HG03378 (cell line): ENCODE measurements around the gene MAPK8IP1.

Experiments used
- ATAC-seq: cut with Tn5 transposase; IDR thresholded peaks from one replicate; pipeline ENCODE4 v1.9.1; 2021; ENCODE audit warnings: mild to moderate bottlenecking, moderate library complexity; ENCODE audit not compliant: unreplicated experiment

MAPK8IP1 gene

DNA sequence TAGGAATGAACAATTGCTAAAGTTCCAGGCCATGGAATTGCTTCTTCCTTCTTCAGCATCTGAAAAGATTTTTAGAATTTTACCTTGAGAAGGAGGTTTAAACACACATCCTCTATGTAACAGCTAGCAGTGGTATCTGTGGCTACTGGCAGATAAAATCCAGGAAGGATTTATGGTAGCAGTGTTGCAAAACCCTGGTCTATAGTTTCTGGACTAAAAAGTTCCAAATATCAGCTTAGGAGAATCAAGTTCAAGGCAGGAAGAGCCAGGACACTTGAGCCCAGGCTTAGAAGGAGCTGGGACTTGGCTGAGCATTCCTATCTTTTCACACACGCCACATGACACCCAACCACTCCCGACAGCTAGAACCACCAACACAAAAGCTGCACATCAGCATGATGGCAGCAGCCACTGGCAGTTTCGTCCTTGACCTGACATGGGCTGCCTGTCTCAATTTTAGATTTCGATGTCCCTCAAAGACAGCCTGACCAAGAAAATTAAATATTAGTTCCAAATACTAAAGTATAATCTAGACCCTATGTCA is 51.1 kb downstream of the MAPK8IP1 start:
- no peak for ATAC-seq

DNA sequence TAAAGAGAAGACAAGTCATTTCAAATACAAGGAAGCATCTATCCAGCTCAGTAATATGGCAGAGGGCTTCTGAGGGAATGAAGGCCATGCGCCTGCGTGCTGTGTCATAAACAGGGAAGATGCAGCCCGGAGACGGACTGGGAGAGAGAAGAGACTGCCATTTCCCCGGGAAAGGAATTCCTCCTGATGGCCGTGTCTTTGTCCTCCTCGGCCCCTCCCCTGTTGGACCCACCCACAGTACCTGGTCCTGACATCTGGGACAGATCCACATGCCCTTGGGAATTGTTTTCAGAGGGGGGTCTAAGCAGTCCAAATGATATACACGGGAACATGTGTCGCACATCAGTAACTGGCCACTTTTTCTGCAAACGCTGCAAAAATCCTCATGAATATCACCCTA is 52.5 kb downstream of the MAPK8IP1 start:
- ATAC-seq: no peak

DNA sequence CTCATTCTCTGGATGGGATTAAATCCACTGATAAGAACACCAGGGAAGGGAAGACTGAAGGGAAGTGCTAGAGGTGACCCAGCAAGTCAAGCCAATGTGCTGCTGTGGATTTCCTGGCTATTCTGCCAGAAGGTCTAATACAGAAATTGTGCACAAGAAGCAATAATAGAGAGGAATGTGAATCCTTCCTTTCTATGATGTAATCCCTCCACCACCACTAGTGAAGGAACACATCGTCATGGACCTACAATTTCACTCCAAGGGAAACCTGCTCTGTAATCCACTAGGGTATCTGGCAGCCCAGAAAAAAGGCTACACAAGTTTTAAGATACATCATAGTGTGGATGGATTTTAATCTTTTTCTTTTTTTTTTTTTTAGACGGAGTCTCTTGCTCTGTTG is 54.4 kb downstream of the MAPK8IP1 start:
- ATAC-seq: no peak

DNA sequence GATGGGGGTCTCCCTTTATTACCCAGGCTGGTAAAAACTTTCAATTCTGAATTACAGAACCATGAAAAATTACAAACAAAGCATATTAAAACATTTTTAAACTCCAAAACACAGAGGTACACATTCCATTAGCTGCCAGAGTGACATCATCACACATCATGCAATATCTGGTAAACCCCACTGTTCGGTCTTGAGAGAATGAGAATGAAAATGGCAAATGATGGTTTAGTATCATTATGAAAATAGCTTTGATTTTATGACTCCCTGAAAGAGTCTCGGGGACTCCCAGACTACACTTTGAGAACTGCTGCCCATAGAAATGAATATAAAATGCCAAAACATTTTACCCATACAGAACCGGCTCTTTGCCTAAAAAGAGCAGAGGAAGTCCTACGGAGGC is 55.8 kb downstream of the MAPK8IP1 start:
- no peak for ATAC-seq

DNA sequence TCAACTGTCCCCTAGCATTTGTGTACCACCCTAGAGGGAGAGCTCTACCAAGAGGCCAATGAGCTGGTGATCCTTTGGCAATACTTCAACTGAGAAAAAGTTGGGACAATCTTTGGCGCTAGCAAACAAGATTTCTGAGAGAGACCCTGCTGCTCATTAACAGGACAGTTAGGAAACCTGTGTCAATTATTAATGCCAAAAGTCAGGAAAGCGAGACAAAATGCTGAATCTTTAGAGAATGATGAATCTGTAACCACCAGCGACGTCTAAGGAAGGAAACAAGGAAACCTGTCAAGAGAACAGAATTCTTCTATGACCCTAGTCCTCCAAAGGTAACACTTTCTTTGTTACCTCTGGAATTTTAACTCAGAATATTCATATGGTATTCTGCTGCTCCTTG is 56.9 kb downstream of the MAPK8IP1 start:
- ATAC-seq: no peak

DNA sequence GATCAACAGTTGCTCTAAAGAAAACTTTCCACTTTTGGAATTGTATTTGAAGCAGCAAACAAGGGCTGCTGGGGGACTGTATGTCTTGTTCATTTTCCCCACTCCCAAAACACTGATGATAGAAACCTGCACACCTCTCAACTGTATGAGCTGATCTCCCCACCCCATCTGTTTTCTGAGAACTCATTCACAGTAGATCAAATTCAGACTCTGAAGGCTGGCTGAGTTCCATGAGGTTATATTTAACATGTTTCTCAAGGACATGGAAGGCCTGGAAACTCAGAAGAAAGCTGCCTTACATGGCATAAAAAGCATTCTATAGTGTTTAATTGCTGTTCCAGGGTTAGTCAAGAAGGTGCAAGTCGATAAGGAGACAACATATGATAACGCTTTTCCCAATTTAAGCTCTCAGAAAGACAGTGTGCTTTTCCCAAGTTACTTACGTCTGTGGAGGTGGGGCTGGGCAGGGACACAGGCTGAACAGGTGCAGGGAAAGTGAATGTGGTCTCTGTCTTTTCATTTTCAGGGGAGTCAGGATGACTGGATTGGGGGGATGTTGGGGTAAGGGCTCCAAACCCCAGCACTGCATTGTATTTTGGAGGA is 60.0 kb downstream of the MAPK8IP1 start:
- no peak for ATAC-seq

DNA sequence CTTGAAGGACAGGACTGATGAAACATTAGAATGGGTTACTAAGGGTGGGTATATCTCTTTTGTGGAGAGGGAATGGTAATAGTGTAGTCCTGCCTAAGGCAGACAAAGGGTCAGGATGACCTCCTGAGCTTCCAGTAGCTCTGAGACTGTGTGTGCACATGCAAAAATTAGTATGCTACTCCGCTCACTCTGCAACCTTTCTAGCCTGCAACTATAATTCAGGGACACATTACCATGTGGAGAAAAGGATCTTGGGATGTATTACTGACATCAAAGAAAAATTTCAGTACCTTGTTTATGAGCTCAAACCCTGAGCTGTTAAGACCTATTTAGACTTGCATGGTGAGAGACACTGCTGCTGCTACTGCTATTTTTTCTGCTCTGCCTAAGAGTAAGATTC is 62.4 kb downstream of the MAPK8IP1 start:
- ATAC-seq: no peak

DNA sequence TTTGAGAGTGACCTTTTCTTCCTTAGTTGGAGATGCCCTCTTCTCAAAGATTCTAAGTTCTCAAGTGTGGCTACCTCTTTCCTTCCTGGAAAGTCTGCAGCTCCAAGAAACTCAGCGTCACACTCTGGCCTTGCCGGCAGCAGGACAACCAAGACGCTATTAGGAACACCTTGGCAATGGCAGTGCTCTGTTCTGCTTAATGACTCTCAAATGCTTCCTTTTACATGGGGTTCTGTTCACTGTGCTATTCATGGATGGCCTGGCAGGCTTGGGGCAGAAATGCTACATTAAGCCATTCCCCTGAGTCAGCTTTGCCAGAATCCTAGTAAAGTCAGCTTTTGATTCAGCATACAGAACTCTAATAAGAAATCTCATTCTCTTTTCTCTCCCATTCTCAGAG is 62.9 kb downstream of the MAPK8IP1 start:
- no peak for ATAC-seq

DNA sequence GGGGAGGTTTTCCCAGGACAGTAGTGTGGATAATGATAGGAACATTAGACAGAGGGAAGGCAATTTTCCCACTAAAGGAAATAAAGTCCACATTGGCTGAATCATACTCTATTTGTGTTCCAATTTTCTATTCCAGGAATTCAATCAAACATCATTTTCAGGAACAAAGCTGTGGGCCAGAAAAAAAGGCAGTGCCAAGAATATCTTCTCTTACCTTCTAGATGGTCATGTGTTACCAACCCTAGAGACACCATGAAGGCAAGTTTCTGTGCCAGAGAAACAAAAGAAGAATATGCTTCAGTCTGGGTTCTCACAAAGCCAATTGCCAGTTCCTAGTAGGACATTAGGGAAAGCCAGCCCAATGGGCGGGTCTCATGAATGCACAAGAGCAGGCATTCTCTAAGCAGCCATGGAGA is 64.5 kb downstream of the MAPK8IP1 start:
- ATAC-seq: no peak
